Neural crest cell (in vitro differentiated cells): Measurements from ENCODE around the gene CEMIP. TPM values are rescaled to one million over a fixed set of nuclear protein-coding genes. Genes with fewer than 3 reads are reported as not detected.

Experiments
- DNase-seq: peaks from one replicate; pipeline ENCODE4 v3.0.0; 2021; ENCODE audit warnings: low read depth, mixed read lengths, low spot score
- H3K27ac Mint-ChIP-seq: one replicate; pipeline ENCODE4 v1.8.0; 2021; ENCODE audit warnings: mild to moderate bottlenecking, mixed read lengths; ENCODE audit not compliant: unreplicated experiment
- H3K27me3 Mint-ChIP-seq: 2 replicates; pipeline ENCODE4 v1.8.0; 2021; ENCODE audit warnings: low read depth, mild to moderate bottlenecking, mixed read lengths
- H3K36me3 Mint-ChIP-seq: 2 replicates; pipeline ENCODE4 v1.8.0; 2021; ENCODE audit warnings: low read depth, mild to moderate bottlenecking, mixed read lengths
- H3K4me1 Mint-ChIP-seq: 2 replicates; pipeline ENCODE4 v1.8.0; 2021; ENCODE audit warnings: mixed read lengths
- H3K4me3 Mint-ChIP-seq: one replicate; pipeline ENCODE4 v1.8.0; 2021; ENCODE audit warnings: mild to moderate bottlenecking, mixed read lengths
- H3K9me3 Mint-ChIP-seq: 2 replicates; pipeline ENCODE4 v1.8.0; 2021; ENCODE audit warnings: mixed read lengths
- total RNA-seq: library from RNA; stranded (reverse); gene quantifications from 2 replicates; pipeline ENCODE4 v1.2.1, GENCODE V29; 2021
- TF ChIP-seq, protein P1 (sequence below): fragments of 200-600 bp; sonication (generic); conservative IDR thresholded peaks from 2 replicates; pipeline ENCODE4 v1.5.0; 2021; ENCODE audit warnings: antibody characterized with exemption, mild to moderate bottlenecking

Gene CEMIP
- total RNA-seq, 1 donor from 2014 or later, result 0.33 TPM

DNA sequence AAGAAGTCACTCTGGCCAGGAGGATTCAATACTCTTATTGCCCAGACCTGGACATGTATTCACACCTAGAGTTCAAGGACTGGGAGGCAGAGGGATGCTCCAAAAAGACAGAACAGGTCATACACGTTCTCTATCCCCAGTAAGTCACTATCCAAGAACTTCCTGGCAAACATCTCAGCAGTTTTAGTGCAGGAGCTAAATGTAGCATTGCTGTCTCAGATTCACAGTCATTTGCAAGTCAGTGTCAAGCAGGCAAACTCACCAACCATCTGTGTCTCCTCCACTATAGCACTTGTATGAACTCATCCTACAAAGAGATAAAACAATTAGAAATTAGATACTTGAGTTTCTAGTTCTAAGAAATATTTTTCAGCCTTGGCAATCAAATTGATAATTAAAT, 45.7 kb upstream of the CEMIP start:
- H3K4me1 Mint-ChIP-seq, result peaks cover 31% of the 10 kb centered on the region
- no peak for DNase-seq
- peaks cover 6% of the 10 kb centered on the region for H3K9me3 Mint-ChIP-seq
- peaks cover 17% of the 10 kb centered on the region for H3K36me3 Mint-ChIP-seq
- no peaks in the 10 kb centered on the region for H3K27me3 Mint-ChIP-seq
- TF ChIP-seq, protein P1, sequence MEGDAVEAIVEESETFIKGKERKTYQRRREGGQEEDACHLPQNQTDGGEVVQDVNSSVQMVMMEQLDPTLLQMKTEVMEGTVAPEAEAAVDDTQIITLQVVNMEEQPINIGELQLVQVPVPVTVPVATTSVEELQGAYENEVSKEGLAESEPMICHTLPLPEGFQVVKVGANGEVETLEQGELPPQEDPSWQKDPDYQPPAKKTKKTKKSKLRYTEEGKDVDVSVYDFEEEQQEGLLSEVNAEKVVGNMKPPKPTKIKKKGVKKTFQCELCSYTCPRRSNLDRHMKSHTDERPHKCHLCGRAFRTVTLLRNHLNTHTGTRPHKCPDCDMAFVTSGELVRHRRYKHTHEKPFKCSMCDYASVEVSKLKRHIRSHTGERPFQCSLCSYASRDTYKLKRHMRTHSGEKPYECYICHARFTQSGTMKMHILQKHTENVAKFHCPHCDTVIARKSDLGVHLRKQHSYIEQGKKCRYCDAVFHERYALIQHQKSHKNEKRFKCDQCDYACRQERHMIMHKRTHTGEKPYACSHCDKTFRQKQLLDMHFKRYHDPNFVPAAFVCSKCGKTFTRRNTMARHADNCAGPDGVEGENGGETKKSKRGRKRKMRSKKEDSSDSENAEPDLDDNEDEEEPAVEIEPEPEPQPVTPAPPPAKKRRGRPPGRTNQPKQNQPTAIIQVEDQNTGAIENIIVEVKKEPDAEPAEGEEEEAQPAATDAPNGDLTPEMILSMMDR, result no peak
- H3K27ac Mint-ChIP-seq, result peak overlapping the region; percentile 69
- H3K4me3 Mint-ChIP-seq, result no peak overlapping the region

DNA sequence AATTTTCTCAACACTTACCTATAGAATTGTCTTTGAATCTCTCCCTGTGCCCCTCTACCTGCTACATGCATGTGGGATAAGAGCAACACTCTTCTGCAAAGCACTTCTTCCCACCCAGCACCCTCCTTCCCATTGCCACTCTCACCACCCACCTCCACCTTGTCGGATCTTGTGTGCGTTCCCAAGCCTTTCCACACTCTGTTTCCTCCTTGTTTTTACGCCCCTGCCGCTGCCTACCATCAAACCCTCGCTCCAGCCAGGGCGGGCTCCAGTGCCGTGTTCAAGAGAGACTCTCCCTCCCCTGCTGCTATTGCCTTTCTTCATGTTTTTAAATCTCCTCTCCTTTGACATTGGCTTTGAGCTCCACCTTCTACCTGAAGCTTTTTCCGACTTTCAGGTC, 43.8 kb upstream of the CEMIP start:
- Mint-ChIP-seq H3K36me3 (peaks cover 31% of the 10 kb centered on the region), H3K9me3 (peaks cover 11% of the 10 kb centered on the region), H3K4me1 (peaks cover 32% of the 10 kb centered on the region), H3K4me3 (no peak overlapping the region), H3K27me3 (no peaks in the 10 kb centered on the region), H3K27ac (no peak overlapping the region)
- DNase-seq, result no peak
- TF ChIP-seq, protein P1, result no peak

DNA sequence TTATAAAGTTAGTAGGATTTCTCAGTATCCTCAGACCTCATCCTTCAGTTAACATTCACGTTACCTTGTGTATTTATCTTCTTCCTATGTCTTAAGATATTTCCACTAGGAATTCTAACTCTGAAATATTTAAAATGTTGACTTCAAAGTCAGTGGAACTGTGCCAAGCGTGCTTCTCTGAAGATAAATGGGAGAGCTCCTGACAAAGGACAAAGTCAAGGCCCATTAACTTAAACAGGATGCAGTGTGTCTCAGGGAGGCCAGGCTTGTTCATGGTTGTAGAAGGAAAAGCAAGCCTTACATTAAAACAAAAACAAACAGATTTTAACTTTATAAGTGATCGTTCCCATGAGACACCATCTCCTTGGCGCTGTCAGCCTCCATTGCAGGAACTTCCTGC, 42.6 kb upstream of the CEMIP start:
- peaks cover 32% of the 10 kb centered on the region for H3K36me3 Mint-ChIP-seq
- no peak overlapping the region for H3K4me3 Mint-ChIP-seq
- no peak for DNase-seq
- no peaks in the 10 kb centered on the region for H3K27me3 Mint-ChIP-seq
- H3K27ac Mint-ChIP-seq, result no peak overlapping the region
- peaks cover 12% of the 10 kb centered on the region for H3K9me3 Mint-ChIP-seq
- peaks cover 26% of the 10 kb centered on the region for H3K4me1 Mint-ChIP-seq
- TF ChIP-seq, protein P1, result no peak

DNA sequence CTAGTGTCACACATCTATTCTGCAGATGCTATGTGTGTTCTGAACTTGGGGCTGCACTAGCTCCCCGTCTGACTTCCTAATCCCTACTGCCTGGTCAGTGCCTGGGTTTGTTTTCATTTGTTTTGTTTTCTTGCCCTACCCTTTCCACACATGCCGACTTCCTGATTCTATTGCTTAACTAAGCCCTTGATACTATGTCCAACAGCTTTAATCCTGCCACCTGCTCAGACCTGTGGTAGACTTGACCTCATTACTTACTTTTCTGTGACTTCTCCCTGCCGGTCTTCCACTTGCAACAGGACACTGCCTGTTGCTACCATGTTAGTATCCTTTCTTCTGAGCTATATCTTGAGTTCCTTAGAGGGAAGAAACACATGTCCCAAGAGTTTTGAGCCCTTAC, 39.3 kb upstream of the CEMIP start:
- peaks cover 46% of the 10 kb centered on the region for H3K4me1 Mint-ChIP-seq
- no peak for DNase-seq
- H3K27me3 Mint-ChIP-seq, result no peaks in the 10 kb centered on the region
- TF ChIP-seq, protein P1, result no peak
- H3K36me3 Mint-ChIP-seq, result peaks cover 34% of the 10 kb centered on the region
- H3K27ac Mint-ChIP-seq, result no peak overlapping the region
- H3K4me3 Mint-ChIP-seq, result no peak overlapping the region
- H3K9me3 Mint-ChIP-seq, result peaks cover 14% of the 10 kb centered on the region

DNA sequence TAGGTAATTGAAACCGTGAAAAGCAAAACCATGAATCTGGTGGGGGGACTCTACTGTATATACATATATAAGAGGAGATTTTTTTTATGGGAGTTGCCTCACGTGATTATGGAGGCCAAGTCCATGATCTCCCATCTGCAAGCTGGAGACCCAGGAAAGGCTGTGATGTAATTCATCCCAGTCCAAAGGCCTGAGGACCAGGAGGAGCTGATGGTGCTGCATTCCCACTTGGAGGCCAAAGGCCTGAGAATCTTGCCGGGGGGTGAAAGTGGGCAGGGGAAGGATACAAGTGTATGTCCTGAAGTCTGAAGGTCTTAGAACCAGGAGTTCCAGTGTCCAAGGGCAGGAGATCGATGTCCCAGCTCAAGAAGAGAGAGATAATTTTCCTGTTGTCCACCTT, 37.1 kb upstream of the CEMIP start:
- Mint-ChIP-seq H3K4me3 (no peak overlapping the region), H3K27me3 (no peaks in the 10 kb centered on the region), H3K9me3 (peaks cover 18% of the 10 kb centered on the region), H3K4me1 (peaks cover 42% of the 10 kb centered on the region), H3K36me3 (peaks cover 30% of the 10 kb centered on the region), H3K27ac (no peak overlapping the region)
- no peak for DNase-seq
- TF ChIP-seq, protein P1, result no peak
